ENCODE measurements around the gene IMPA2.

IMPA2 gene

DNA sequence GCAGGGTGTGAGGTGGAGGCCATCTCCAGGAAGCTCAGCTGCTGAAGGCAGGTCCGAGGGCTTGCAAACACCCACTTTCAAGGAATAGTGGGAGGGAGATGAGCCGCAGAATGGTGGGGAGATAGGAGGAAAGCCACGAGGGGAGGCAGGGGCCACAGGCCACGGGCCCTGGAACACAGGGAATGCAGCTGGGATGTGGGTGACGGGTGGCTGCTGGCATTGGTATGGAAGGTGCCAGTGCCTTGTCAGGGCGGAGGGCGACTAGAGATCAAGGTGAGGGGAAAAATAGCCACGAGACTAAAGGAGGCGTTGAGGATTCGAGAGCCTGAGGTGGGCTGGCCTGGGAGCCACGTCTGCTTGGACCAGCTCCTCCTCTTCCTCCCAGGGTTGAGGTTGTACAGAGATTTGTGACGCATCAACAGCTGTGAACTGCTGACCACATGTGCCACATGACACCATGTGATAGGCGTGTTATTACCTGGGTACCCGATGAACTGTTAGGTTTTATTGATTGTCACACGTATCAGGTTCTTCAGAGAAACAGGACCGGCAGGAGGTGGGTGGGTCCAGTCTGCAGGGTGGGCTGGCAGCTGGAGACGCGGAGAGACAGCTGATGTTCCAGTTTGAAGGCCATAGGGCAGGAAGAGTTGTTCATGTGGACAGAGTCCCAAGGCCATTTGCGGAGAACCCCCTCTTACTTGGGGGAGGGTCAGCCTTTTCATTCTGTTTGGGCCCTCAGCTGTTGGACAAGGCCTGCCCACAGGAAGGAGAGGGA is 9.9 kb downstream of the IMPA2 start:
- no peak for DNase-seq (ENCODE audit: low read depth)
- Histone ChIP-seq H3K27me3 (replicated peaks; ENCODE audit: control insufficient read depth, insufficient read depth, low read length) (no peaks in the 10 kb centered on the region), H3K9ac (ENCODE audit: low read length) (no peak overlapping the region), H3K36me3 (ENCODE audit: control insufficient read depth, insufficient read depth, low read length, severe bottlenecking) (no peaks in the 10 kb centered on the region), H3K4me3 (ENCODE audit: low read length) (no peak overlapping the region), H3K9me3 (ENCODE audit: control insufficient read depth, low read length) (no peaks in the 10 kb centered on the region), H3K4me1 (ENCODE audit: control insufficient read depth, insufficient read depth, low read length) (peaks cover 35% of the 10 kb centered on the region)

DNA sequence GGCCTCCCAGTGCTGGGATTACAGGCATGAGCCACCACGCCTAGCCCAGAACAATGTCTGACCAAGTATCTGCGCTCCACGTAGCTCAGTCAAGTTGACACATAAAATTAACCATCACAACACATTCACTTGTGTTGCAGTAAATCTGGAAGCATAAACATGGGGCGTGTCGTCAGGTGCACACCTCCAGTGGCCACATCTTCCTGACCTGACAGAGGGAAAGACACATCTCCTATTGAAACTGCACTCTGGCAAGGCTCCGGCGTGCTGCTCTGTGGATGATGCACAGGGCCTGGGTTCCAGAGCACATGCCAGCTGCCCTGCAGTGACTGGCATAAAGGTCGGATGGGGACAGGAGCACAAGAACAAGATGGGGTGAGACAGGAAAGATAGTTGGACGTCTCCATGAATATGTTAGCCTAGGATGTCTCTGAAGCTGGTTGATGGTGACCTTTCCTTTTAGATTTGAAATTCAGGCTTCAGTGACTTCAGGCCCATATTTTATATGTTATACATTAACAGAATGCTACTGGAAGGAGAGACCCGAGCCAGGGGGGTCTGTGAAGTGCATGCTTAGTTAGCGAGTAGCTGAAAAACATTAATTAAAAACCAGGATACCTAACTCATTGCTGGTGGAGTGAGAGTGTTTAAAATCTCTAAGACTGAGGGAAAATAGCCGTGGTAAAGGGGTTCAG is 10.9 kb downstream of the IMPA2 start:
- H3K9me3 ChIP-seq (ENCODE audit: control insufficient read depth, low read length) = no peaks in the 10 kb centered on the region
- peaks cover 30% of the 10 kb centered on the region for H3K4me1 ChIP-seq (ENCODE audit: control insufficient read depth, insufficient read depth, low read length)
- H3K27me3 ChIP-seq (replicated peaks; ENCODE audit: control insufficient read depth, insufficient read depth, low read length) = no peaks in the 10 kb centered on the region
- no peak overlapping the region for H3K4me3 ChIP-seq (ENCODE audit: low read length)
- H3K9ac ChIP-seq (ENCODE audit: low read length) = no peak overlapping the region
- no peak for DNase-seq (ENCODE audit: low read depth)
- H3K36me3 ChIP-seq (ENCODE audit: control insufficient read depth, insufficient read depth, low read length, severe bottlenecking) = no peaks in the 10 kb centered on the region

DNA sequence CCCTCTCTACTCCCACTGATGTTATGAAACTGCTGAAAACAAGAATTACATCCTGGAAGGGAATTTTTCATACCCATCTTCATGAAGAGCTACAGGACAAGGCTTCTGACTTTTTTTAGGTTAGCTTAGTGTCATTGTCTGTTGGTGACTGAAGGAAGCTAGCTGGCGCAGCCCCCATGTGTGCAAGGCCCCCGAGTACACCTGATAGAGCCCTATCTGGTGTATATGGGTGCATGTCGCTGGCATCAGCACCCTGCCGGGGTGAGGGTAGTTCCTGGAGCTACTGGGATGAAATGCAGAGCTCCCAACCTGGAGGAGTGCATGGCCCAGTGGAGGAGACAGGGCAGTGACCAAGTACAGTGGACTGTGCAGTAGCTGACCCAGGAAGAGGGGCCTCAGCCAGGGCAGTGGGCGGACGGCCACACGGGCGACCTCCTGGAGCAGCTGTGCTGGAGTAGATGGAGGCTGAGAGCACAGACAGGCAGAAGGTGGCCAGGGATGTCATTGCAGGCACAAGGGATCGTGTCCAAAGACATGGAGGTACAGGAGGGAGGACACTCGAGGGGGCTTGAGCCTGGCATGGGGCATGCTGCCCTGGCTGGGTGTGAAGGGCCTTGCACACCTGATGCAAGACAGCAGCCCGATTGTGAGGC is 12.1 kb downstream of the IMPA2 start:
- no peaks in the 10 kb centered on the region for H3K27me3 ChIP-seq (replicated peaks; ENCODE audit: control insufficient read depth, insufficient read depth, low read length)

DNA sequence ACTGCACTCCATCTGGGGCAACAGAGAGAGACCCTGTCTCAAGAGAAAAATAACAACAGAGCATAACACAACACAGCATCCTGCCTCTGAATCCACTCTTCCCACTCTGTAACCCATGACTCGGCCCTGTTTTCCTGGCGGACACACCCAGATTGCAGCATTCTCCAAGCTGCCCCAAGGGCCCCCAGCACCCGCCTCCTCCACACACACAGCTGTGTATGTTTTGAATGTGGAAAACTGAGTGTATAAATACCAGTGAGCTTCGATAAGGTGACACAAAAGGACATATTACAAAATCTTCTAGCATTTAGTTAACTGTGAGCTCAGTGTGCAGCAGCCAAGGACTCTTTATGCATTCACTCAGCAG is 13.0 kb downstream of the IMPA2 start:
- Histone ChIP-seq H3K9me3 (ENCODE audit: control insufficient read depth, low read length) (no peaks in the 10 kb centered on the region), H3K36me3 (ENCODE audit: control insufficient read depth, insufficient read depth, low read length, severe bottlenecking) (no peaks in the 10 kb centered on the region), H3K27me3 (replicated peaks; ENCODE audit: control insufficient read depth, insufficient read depth, low read length) (no peaks in the 10 kb centered on the region), H3K9ac (ENCODE audit: low read length) (peak overlapping the region; percentile 63), H3K4me1 (ENCODE audit: control insufficient read depth, insufficient read depth, low read length) (peaks cover 33% of the 10 kb centered on the region), H3K4me3 (ENCODE audit: low read length) (peak overlapping the region; percentile 38)
- peak; percentile 85 for DNase-seq (ENCODE audit: low read depth)

More for the DNA sequence above, 12.1 kb downstream of the IMPA2 start:
- peaks cover 30% of the 10 kb centered on the region for H3K4me1 ChIP-seq (ENCODE audit: control insufficient read depth, insufficient read depth, low read length)
- peak overlapping the region; percentile 63 for H3K9ac ChIP-seq (ENCODE audit: low read length)
- DNase-seq (ENCODE audit: low read depth) = no peak
- no peak overlapping the region for H3K4me3 ChIP-seq (ENCODE audit: low read length)
- H3K9me3 ChIP-seq (ENCODE audit: control insufficient read depth, low read length) = no peaks in the 10 kb centered on the region
- H3K36me3 ChIP-seq (ENCODE audit: control insufficient read depth, insufficient read depth, low read length, severe bottlenecking) = no peaks in the 10 kb centered on the region

DNA sequence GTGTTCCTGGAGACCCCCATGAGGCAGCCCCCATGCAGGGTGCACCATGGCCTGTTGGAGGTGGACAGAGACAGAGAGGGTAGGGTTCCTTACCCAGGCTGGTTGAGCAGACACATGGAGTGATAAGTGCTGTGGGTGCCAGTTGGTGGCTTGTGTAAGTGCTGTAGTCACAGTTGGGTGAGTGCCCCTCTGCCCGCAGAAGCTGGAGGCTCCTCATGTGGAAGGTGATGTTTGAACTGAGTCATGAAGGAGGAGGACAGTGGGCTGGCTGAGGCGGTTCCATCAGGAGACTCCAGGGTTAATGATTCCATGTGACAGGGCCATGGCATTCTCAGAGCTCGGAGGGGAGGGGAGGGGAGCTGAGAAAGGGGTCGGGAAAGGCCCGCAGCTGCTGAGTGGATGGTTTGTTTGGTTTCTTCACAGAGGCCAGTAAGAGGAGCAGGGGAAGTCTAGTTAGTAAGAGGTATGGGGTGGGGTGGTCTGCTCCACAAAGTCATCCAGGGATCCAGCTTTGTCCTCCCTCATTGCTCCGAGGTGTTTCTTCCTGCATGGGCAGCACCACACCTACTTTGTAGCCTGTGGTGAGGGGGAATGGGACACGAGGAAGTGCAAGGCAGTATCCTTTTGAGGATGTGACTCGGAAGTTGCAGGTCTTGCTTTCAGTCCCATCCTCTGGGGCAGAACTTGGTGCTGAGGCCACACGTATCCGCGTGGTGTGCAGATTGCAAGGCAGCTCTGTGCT is 13.6 kb downstream of the IMPA2 start:
- H3K9me3 ChIP-seq (ENCODE audit: control insufficient read depth, low read length) = no peaks in the 10 kb centered on the region

DNA sequence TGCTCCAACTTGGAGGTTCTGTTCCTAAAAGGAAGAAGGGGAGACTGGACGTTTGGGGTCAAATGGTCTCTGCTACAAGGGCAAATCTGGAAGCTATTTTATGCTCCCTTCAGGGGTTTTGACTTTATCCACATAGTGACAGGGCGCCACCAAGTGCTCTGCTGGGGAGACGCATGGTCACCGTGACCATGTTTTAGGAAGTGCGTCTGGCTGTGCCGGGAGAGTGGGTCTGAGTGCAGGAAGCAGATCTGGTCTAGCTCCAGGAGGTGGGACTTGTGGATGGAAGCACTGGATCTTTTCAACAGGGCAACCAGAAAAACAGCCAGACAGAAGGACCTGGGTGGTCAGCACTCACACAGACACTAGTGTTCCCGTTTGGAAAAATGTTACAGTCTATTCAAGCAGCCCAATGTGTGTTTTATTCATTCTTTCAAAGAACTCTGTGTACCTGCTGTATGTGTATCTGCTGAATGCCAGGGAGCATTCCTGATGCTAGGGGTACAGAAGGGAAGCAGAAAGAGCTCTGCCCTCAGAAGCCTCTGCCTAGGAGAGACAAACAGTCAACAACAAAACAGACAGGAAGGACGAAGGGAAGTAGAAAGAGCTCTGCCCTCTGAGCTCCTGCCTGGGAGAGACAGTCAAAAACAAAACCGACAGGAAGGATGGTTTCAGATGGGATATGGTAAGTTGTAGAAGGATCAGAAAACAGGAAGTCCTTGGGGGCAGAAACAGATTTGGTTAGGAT is 14.3 kb downstream of the IMPA2 start:
- Histone ChIP-seq H3K4me3 (ENCODE audit: low read length) (peak overlapping the region; percentile 36), H3K9ac (ENCODE audit: low read length) (peak overlapping the region; percentile 63), H3K27me3 (replicated peaks; ENCODE audit: control insufficient read depth, insufficient read depth, low read length) (no peaks in the 10 kb centered on the region), H3K9me3 (ENCODE audit: control insufficient read depth, low read length) (no peaks in the 10 kb centered on the region), H3K36me3 (ENCODE audit: control insufficient read depth, insufficient read depth, low read length, severe bottlenecking) (no peaks in the 10 kb centered on the region), H3K4me1 (ENCODE audit: control insufficient read depth, insufficient read depth, low read length) (peaks cover 33% of the 10 kb centered on the region)
- peak; percentile 86 for DNase-seq (ENCODE audit: low read depth)

More for the DNA sequence above, 13.6 kb downstream of the IMPA2 start:
- peaks cover 33% of the 10 kb centered on the region for H3K4me1 ChIP-seq (ENCODE audit: control insufficient read depth, insufficient read depth, low read length)
- DNase-seq (ENCODE audit: low read depth) = peak; percentile 27
- H3K9ac ChIP-seq (ENCODE audit: low read length) = peak overlapping the region; percentile 63
- no peaks in the 10 kb centered on the region for H3K36me3 ChIP-seq (ENCODE audit: control insufficient read depth, insufficient read depth, low read length, severe bottlenecking)
- no peaks in the 10 kb centered on the region for H3K27me3 ChIP-seq (replicated peaks; ENCODE audit: control insufficient read depth, insufficient read depth, low read length)
- H3K4me3 ChIP-seq (ENCODE audit: low read length) = peak overlapping the region; percentile 38

DNA sequence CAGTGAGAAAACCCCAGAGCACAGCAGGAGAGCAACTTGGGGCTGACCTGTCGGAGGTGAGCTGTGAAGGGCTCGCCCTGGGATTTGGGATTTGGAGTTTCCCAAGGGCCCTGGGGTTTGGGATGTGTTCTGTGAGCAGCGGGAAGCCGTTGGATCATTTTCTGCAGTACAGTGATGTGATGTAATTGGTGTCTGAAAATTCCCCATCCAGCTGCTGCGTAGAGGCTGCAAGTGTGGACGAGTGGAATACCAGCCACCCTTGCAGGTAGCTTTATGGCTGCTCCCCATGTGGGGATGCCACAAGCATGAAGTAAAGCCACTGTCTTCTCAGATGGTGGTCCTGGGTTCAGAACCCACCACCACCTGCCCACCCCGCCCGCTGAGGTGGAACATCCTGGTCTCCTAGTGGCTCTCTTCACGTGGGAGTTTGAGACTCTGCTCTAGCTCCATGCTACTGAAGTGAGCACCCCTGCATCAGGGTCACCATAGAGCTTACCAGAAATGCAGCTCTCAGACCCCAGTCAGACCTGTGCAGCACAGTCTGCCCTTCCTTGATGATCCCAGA is 15.0 kb downstream of the IMPA2 start:
- Histone ChIP-seq H3K9ac (ENCODE audit: low read length) (peak overlapping the region; percentile 63), H3K9me3 (ENCODE audit: control insufficient read depth, low read length) (no peaks in the 10 kb centered on the region), H3K4me1 (ENCODE audit: control insufficient read depth, insufficient read depth, low read length) (peaks cover 33% of the 10 kb centered on the region), H3K4me3 (ENCODE audit: low read length) (no peak overlapping the region), H3K27me3 (replicated peaks; ENCODE audit: control insufficient read depth, insufficient read depth, low read length) (no peaks in the 10 kb centered on the region), H3K36me3 (ENCODE audit: control insufficient read depth, insufficient read depth, low read length, severe bottlenecking) (peaks cover 4% of the 10 kb centered on the region)
- no peak for DNase-seq (ENCODE audit: low read depth)

DNA sequence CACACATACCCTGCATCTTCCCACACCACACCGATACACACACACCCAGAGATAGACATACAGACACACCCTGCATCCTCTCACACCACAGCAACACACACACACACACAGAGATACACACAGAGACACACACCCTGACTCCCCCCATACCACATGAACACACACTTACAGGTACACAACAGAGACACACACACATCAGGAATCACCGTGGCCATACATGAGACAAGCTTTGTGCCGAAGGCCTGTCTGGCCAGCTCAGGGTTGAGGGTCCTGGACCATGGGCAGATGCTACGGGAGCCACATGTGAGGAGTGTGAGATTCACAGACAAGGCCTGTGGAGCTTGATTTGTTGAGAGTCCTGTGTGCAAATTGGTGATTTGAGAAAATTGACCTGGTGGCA is 15.6 kb downstream of the IMPA2 start:
- no peak for DNase-seq (ENCODE audit: low read depth)
- Histone ChIP-seq H3K4me3 (ENCODE audit: low read length) (no peak overlapping the region), H3K36me3 (ENCODE audit: control insufficient read depth, insufficient read depth, low read length, severe bottlenecking) (peaks cover 10% of the 10 kb centered on the region), H3K9ac (ENCODE audit: low read length) (no peak overlapping the region), H3K9me3 (ENCODE audit: control insufficient read depth, low read length) (no peaks in the 10 kb centered on the region), H3K27me3 (replicated peaks; ENCODE audit: control insufficient read depth, insufficient read depth, low read length) (no peaks in the 10 kb centered on the region), H3K4me1 (ENCODE audit: control insufficient read depth, insufficient read depth, low read length) (peaks cover 33% of the 10 kb centered on the region)

DNA sequence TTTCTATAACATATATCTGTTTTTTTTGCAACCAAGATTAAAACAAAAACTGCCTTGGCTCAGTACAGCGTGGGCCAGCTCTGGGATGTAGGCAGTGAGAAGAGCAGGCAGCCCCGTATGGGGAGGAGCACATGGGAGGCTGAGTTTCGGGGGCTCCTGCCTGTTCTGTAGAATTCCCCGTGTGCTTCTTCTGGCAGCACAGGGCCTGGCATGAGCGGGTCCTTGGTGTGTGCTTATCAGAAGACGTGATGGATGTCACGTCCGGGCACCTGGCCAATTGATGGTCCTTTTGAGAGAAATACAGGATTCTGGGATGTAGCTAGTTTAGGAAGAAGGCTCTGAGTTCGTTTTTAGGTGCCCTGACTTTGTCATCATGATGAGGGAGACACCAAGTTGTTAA is 16.2 kb downstream of the IMPA2 start:
- no peak overlapping the region for H3K4me3 ChIP-seq (ENCODE audit: low read length)
- DNase-seq (ENCODE audit: low read depth) = no peak

DNA sequence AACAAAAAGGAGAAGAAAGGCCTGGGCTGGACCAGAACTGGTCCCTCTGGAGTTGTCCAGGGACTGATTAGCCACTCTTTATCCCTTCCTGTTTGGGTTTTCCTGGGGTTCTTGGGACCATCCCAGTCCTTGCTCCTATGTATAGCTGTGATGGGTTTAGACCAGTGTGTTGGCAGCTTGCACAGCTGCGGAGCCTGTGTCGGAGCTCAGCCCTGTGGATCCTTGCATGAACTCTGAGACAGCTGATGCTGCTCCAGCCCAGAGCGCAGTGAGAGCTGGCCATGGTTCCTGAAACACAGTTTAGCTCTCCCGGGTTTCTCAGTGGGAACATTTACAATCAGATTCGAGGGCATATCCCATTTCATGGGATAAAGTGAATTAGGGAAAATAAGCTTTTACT is 16.9 kb downstream of the IMPA2 start:
- Histone ChIP-seq H3K4me3 (ENCODE audit: low read length) (no peak overlapping the region), H3K9me3 (ENCODE audit: control insufficient read depth, low read length) (no peaks in the 10 kb centered on the region), H3K36me3 (ENCODE audit: control insufficient read depth, insufficient read depth, low read length, severe bottlenecking) (peaks cover 10% of the 10 kb centered on the region), H3K9ac (ENCODE audit: low read length) (no peak overlapping the region), H3K27me3 (replicated peaks; ENCODE audit: control insufficient read depth, insufficient read depth, low read length) (no peaks in the 10 kb centered on the region), H3K4me1 (ENCODE audit: control insufficient read depth, insufficient read depth, low read length) (peaks cover 33% of the 10 kb centered on the region)
- no peak for DNase-seq (ENCODE audit: low read depth)

More for the DNA sequence above, 16.2 kb downstream of the IMPA2 start:
- H3K9ac ChIP-seq (ENCODE audit: low read length) = no peak overlapping the region
- H3K27me3 ChIP-seq (replicated peaks; ENCODE audit: control insufficient read depth, insufficient read depth, low read length) = no peaks in the 10 kb centered on the region
- peaks cover 33% of the 10 kb centered on the region for H3K4me1 ChIP-seq (ENCODE audit: control insufficient read depth, insufficient read depth, low read length)
- H3K36me3 ChIP-seq (ENCODE audit: control insufficient read depth, insufficient read depth, low read length, severe bottlenecking) = peaks cover 10% of the 10 kb centered on the region
- H3K9me3 ChIP-seq (ENCODE audit: control insufficient read depth, low read length) = no peaks in the 10 kb centered on the region
